CD4-positive, alpha-beta memory T cell (primary cell): Measurements from ENCODE around the gene PPP1R14C. TPM values are rescaled to one million over a fixed set of nuclear protein-coding genes. Genes with fewer than 3 reads are reported as not detected.

ENCODE experiments used
- CTCF ChIA-PET: fragments of 350-600 bp; sonication (Branson Sonifier 250); formaldehyde crosslinking; loops from one replicate; lab custom pipeline; 2021; ENCODE audit warnings: inconsistent platforms; ENCODE audit not compliant: partially characterized antibody; lab: Charles Lee
- POLR2A ChIA-PET: fragments of 350-600 bp; sonication (Branson Sonifier 250); formaldehyde crosslinking; loops from one replicate; lab custom pipeline; 2021; ENCODE audit not compliant: partially characterized antibody; lab: Charles Lee
- DNase-seq, 5 donors: peaks; one replicate each; pipeline versions ENCODE4 v3.0.0 to v3.0.0-alpha.2; 2020 to 2022; ENCODE audit warnings: mixed read lengths in 1 of 5
- H3K27ac ChIP-seq: one replicate; pipeline ENCODE4 v1.7.0; 2013; ENCODE audit warnings: low read depth, low read length
- H3K27me3 ChIP-seq: 2 replicates; pipeline ENCODE4 v1.7.0; 2013; ENCODE audit warnings: mild to moderate bottlenecking, low read length, moderate library complexity; ENCODE audit not compliant: insufficient read depth
- H3K36me3 ChIP-seq: 2 replicates; pipeline ENCODE4 v1.7.0; 2013; ENCODE audit warnings: mild to moderate bottlenecking, low read length, moderate library complexity; ENCODE audit not compliant: insufficient read depth
- H3K4me1 ChIP-seq: 2 replicates; pipeline ENCODE4 v1.7.0; 2013; ENCODE audit warnings: mild to moderate bottlenecking, low read length, moderate library complexity; ENCODE audit not compliant: insufficient read depth
- H3K4me3 ChIP-seq, 2 donors: one replicate each; pipeline ENCODE4 v1.7.0; 2013; ENCODE audit warnings: low read length in 2 of 2, mild to moderate bottlenecking in 1 of 2
- H3K9me3 ChIP-seq, 2 donors: one replicate each; pipeline ENCODE4 v1.7.0; 2013; ENCODE audit warnings: low read length in 2 of 2, control low read depth in 1 of 2; ENCODE audit not compliant: control insufficient read depth in 1 of 2
- H3K27ac Mint-ChIP-seq, 7 donors: one replicate each; pipeline ENCODE4 v1.8.0; 2020 to 2021; ENCODE audit warnings: mixed read lengths in 7 of 7, mild to moderate bottlenecking in 6 of 7, inconsistent platforms in 3 of 7, moderate library complexity in 3 of 7
- H3K27me3 Mint-ChIP-seq, 2 donors: one replicate each; pipeline ENCODE4 v1.8.0; 2020 to 2021; ENCODE audit warnings: mixed read lengths in 2 of 2
- H3K36me3 Mint-ChIP-seq, 2 donors: one replicate each; pipeline ENCODE4 v1.8.0; 2020 to 2021; ENCODE audit warnings: mixed read lengths in 2 of 2, inconsistent platforms in 1 of 2, mild to moderate bottlenecking in 1 of 2
- H3K4me1 Mint-ChIP-seq, 4 donors: one replicate each; pipeline ENCODE4 v1.8.0; 2020 to 2021; ENCODE audit warnings: mixed read lengths in 4 of 4, mild to moderate bottlenecking in 1 of 4
- H3K4me3 Mint-ChIP-seq, 8 donors: one replicate each; pipeline ENCODE4 v1.8.0; 2020 to 2021; ENCODE audit warnings: mixed read lengths in 8 of 8, mild to moderate bottlenecking in 7 of 8, moderate library complexity in 6 of 8, inconsistent platforms in 3 of 8
- H3K9me3 Mint-ChIP-seq, 8 donors: one replicate each; pipeline ENCODE4 v1.8.0; 2020 to 2021; ENCODE audit warnings: mixed read lengths in 8 of 8, mild to moderate bottlenecking in 5 of 8, inconsistent platforms in 3 of 8, moderate library complexity in 1 of 8
- intact Hi-C: fragments of 100-400 bp; cut with micrococcal nuclease; formaldehyde crosslinking; loops from one replicate; pipeline ENCODE4 v1.15.1; 2023
- polyA plus RNA-seq, 2 donors: library from polyadenylated mRNA; unstranded; fragments of 300-500 nt; fragmentation: Illumina TruSeq; gene quantifications; one replicate each; pipeline ENCODE4 v1.2.3, GENCODE V29; 2021
- total RNA-seq, 2 experiments: library from RNA; stranded (reverse); gene quantifications; one replicate each; pipeline ENCODE4 v1.2.3, GENCODE V29; 2021

Gene PPP1R14C
- total and polyA plus RNA-seq, 4 experiments from 2014 or later, result not detected

DNA sequence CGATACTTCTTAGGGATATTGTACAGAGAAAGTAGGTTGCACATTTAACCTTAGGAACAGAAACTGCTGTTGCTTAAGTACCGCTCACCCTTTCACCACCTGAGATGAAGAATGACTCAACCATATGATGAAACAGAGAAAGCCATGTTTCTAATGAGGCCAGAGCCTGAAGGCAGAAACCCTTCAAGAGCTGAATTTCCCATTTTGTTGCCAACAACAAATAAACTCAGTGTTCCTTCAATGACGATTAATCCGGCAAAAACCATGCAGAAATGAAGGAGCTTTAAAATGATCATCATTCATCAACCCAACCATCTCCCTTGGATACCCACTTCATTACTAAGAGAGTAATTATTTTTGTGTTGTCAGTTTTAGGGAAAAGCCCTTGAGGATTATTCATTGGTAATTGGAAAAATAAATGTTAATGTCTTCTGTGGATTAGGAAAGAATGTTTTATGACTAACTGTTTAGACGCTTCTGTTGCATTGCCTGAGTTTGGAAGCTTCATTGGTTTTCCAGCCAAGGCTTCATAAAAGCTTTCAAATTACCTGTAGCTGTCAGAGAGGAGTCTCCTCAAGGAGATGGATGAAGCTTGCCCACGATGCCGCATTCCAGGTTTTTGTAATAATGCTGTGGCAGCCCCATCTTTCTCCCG lies 113.9 kb downstream of the PPP1R14C start:
- Histone ChIP-seq H3K4me3 (no peak overlapping the region), H3K4me1 (no peaks in the 10 kb centered on the region), H3K36me3 (no peaks in the 10 kb centered on the region), H3K27ac (no peak overlapping the region), H3K9me3 (no peaks in the 10 kb centered on the region), H3K27me3 (no peaks in the 10 kb centered on the region)
- H3K27me3 Mint-ChIP-seq, result peaks cover 5 to 14% of the 10 kb centered on the region in 2 donors
- ChIA-PET POLR2A (no interaction called here), CTCF (no interaction called here)
- no peak for DNase-seq
- H3K9me3 Mint-ChIP-seq, result peaks cover 0 to 3% (median 0%) of the 10 kb centered on the region in 8 donors
- intact Hi-C loops, result no loop called here
- H3K4me3 Mint-ChIP-seq, result no peak overlapping the region
- H3K36me3 Mint-ChIP-seq, result no peaks in the 10 kb centered on the region
- H3K27ac Mint-ChIP-seq, result no peak overlapping the region
- H3K4me1 Mint-ChIP-seq, result no peaks in the 10 kb centered on the region

DNA sequence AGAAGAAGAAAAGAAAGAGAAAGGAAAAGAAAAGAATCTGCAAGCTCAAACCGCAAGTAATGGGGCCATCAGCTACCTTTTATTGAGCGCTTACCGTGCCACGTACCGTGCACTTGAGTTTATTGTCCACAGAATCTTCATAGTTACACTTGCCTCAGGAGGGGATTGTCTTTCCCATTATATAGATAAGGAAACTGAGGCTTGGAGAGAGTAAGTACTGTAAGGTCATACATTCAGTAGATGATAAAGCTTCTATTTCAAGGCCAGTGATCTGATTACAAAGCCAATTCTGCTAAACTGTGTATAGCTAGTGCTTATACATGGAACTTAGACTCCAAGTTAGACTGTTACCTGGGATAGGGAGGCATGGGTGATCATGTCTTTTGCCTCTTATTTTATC lies 115.5 kb downstream of the PPP1R14C start:
- H3K4me3 ChIP-seq, result no peak overlapping the region
- peaks cover 5 to 14% of the 10 kb centered on the region in 2 donors for H3K27me3 Mint-ChIP-seq
- intact Hi-C loops, result no loop called here
- no peaks in the 10 kb centered on the region for H3K36me3 Mint-ChIP-seq
- no peaks in the 10 kb centered on the region for H3K9me3 ChIP-seq
- H3K27ac Mint-ChIP-seq, result no peak overlapping the region
- CTCF ChIA-PET, result interaction anchor here (1.3 kb wide), 1 partner anchor 14 kb away, joined by 3 read pairs; no protein-coding TSS in a partner anchor
- POLR2A ChIA-PET, result no interaction called here
- H3K36me3 ChIP-seq, result no peaks in the 10 kb centered on the region
- H3K27ac ChIP-seq, result no peak overlapping the region
- H3K4me1 Mint-ChIP-seq, result peaks cover 0 to 5% (median 2%) of the 10 kb centered on the region in 4 donors
- H3K9me3 Mint-ChIP-seq, result peaks cover 0 to 8% (median 2%) of the 10 kb centered on the region in 8 donors
- H3K4me1 ChIP-seq, result no peaks in the 10 kb centered on the region
- DNase-seq, result no peak
- no peaks in the 10 kb centered on the region for H3K27me3 ChIP-seq
- no peak overlapping the region for H3K4me3 Mint-ChIP-seq

DNA sequence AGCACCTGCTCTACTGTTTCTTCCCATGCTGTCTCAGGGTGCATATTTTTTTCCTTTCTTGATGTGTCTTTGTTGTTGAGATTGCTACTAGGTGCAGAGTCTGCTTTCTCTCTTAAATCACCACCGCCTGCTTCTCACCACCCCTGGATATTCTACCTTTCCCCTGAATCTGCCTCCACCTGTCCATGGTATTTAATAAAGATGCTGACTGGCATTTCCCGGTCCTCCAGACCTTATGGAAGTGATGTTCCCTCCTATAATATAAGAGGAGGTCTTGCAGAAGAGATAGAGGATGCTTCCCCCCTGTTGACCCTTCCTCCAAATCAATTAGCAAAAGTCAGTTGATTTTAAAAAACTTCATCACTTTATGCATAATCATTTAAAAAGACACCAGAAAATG lies 118.1 kb downstream of the PPP1R14C start:
- H3K4me3 ChIP-seq, result no peak overlapping the region
- no peaks in the 10 kb centered on the region for H3K27me3 ChIP-seq
- DNase-seq, result no peak
- H3K9me3 ChIP-seq, result no peaks in the 10 kb centered on the region
- no peaks in the 10 kb centered on the region for H3K36me3 ChIP-seq
- H3K4me1 Mint-ChIP-seq, result peaks cover 4 to 12% (median 7%) of the 10 kb centered on the region in 4 donors
- ChIA-PET CTCF (no interaction called here), POLR2A (no interaction called here)
- H3K27ac ChIP-seq, result no peak overlapping the region
- peaks cover 3 to 9% of the 10 kb centered on the region in 2 donors for H3K27me3 Mint-ChIP-seq
- intact Hi-C loops, result no loop called here
- H3K27ac Mint-ChIP-seq, result no peak overlapping the region
- peaks cover 0 to 10% (median 2%) of the 10 kb centered on the region in 8 donors for H3K9me3 Mint-ChIP-seq
- H3K36me3 Mint-ChIP-seq, result no peaks in the 10 kb centered on the region
- peaks cover 6% of the 10 kb centered on the region for H3K4me1 ChIP-seq
- no peak overlapping the region for H3K4me3 Mint-ChIP-seq

DNA sequence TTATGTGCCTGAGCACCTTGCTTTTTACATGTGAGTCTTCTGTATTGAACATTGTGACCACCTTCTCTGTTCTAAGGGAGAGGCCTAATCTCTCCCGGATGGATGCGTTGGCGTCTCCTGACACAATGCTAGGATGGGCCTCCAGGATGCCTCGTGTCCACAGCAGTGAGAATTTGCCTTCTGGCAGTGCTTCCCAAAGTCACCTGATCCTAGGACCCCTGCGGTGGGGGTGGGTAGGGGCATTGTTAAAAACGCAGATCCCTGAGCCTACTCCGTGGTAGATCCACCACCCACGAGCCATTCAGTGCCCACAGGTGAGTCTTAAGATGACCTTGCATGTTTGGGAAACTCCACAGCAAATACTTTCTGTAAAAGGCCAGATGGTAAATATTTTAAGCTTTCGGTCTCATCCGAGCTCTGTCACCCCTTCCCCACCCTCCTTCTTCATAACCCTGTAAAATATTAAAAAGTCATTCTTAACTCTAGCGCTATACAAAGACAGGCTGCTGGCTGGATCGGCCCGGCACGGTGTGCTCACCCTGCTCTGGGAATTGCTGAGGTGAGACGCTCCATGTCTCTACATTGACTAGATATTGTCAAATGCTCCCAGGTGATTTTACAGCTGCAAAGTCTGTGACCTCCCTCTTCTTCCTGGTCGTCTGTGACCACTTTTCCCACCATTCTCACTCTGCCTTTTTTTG lies 119.3 kb downstream of the PPP1R14C start:
- Mint-ChIP-seq H3K27me3 (no peaks in the 10 kb centered on the region), H3K4me3 (no peak overlapping the region), H3K27ac (peak overlapping the region in 1 of 7 donors; percentile 29), H3K9me3 (peaks cover 0 to 10% (median 2%) of the 10 kb centered on the region in 8 donors), H3K4me1 (peaks cover 4 to 12% (median 7%) of the 10 kb centered on the region in 4 donors), H3K36me3 (no peaks in the 10 kb centered on the region)
- Histone ChIP-seq H3K4me3 (no peak overlapping the region), H3K36me3 (no peaks in the 10 kb centered on the region), H3K9me3 (no peaks in the 10 kb centered on the region), H3K27ac (no peak overlapping the region), H3K4me1 (peaks cover 6% of the 10 kb centered on the region), H3K27me3 (no peaks in the 10 kb centered on the region)
- CTCF ChIA-PET, result no interaction called here
- intact Hi-C loops, result no loop called here
- POLR2A ChIA-PET, result no interaction called here
- DNase-seq, result no peak

DNA sequence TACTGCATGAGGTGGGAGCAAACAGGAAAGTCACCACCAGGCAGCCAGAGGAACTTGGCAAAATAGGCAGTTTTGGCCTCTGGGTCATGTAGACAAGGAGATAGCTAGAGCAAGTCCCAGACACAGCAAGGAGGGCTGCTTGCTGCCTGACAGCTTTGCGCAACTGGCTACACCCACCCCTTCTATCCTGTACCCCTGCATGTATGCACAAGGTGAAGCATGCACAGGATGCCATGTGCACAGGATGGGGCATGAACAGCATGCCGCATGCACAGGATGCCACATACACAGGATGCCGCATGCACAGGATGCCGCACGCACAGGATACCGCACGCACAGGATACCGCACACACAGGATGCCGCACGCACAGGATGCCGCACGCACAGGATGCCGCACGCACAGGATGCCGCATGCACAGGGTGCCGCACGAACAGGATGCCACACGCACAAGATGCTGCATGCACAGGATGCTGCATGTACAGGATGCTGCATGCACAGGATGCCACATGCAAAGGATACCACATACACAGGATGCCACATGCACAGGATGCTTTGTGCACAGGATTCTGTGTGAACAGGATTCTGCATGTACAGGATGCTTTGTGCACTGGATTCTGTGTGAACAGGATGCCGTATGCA lies 121.0 kb downstream of the PPP1R14C start:
- H3K4me1 ChIP-seq, result peaks cover 6% of the 10 kb centered on the region
- peaks cover 0 to 7% (median 2%) of the 10 kb centered on the region in 8 donors for H3K9me3 Mint-ChIP-seq
- peak overlapping the region; percentile 23 for H3K27ac ChIP-seq
- H3K9me3 ChIP-seq, result no peaks in the 10 kb centered on the region
- H3K27ac Mint-ChIP-seq, result peak overlapping the region; percentile 6 to 84 (median 68)
- no peaks in the 10 kb centered on the region for H3K36me3 ChIP-seq
- no peaks in the 10 kb centered on the region for H3K36me3 Mint-ChIP-seq
- peaks cover 4 to 12% (median 7%) of the 10 kb centered on the region in 4 donors for H3K4me1 Mint-ChIP-seq
- CTCF ChIA-PET, result no interaction called here
- no peak overlapping the region for H3K4me3 Mint-ChIP-seq
- H3K27me3 Mint-ChIP-seq, result no peaks in the 10 kb centered on the region
- POLR2A ChIA-PET, result no interaction called here
- DNase-seq, result peak; percentile 6 to 43 (median 28)
- H3K4me3 ChIP-seq, result no peak overlapping the region
- no peaks in the 10 kb centered on the region for H3K27me3 ChIP-seq
- intact Hi-C loops, result no loop called here

DNA sequence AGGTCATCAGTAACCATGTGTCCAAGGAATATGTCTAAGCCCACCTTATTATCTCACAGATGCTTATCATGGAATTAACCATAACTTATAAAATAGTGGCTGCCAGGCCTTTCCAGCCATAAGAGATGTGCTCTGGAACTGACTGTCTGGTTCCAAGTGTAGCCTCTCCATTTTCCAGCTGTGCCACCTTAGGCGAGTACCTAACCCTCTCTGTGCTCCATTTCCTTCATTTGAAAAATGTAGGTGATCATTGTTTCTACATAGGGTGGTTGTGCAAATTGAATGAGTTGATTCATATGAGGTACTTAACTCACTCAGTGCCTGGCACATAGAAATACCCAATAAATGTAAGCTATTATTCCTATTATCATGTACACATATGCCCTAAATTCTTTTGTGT lies 123.5 kb downstream of the PPP1R14C start:
- DNase-seq, result no peak
- Histone ChIP-seq H3K27ac (no peak overlapping the region), H3K27me3 (no peaks in the 10 kb centered on the region), H3K9me3 (no peaks in the 10 kb centered on the region), H3K4me1 (peaks cover 6% of the 10 kb centered on the region), H3K36me3 (no peaks in the 10 kb centered on the region), H3K4me3 (no peak overlapping the region)
- CTCF ChIA-PET, result no interaction called here
- peaks cover 0 to 7% (median 2%) of the 10 kb centered on the region in 8 donors for H3K9me3 Mint-ChIP-seq
- peaks cover 0 to 1% of the 10 kb centered on the region in 2 donors for H3K27me3 Mint-ChIP-seq
- peak overlapping the region in 1 of 7 donors; percentile 53 for H3K27ac Mint-ChIP-seq
- H3K36me3 Mint-ChIP-seq, result no peaks in the 10 kb centered on the region
- H3K4me3 Mint-ChIP-seq, result no peak overlapping the region
- intact Hi-C loops, result no loop called here
- POLR2A ChIA-PET, result no interaction called here
- peaks cover 4 to 12% (median 7%) of the 10 kb centered on the region in 4 donors for H3K4me1 Mint-ChIP-seq
